Calu3 (cell line): Measurements from ENCODE around the gene SLC35F4. TPM values are rescaled to one million over a fixed set of nuclear protein-coding genes. Genes with fewer than 3 reads are reported as not detected.

ENCODE experiments used
- BruUV-seq: library from RNA; stranded (reverse); fragments of 400-500 nt; replicated peaks from 2 replicates; lab custom pipeline; 2021; lab: Mats Ljungman, UMichigan
- CTCF ChIA-PET: fragments of 300-600 bp; sonication (Branson Sonifier 250); formaldehyde crosslinking; loops from one replicate; lab custom pipeline; 2022; ENCODE audit warnings: antibody characterized with exemption; lab: Charles Lee
- DNase-seq: peaks from one replicate; pipeline ENCODE4 v3.0.0; 2022
- H3K27ac Mint-ChIP-seq: one replicate; pipeline ENCODE4 v1.8.0; 2022; ENCODE audit warnings: mixed read lengths; ENCODE audit not compliant: unreplicated experiment
- H3K27me3 Mint-ChIP-seq: one replicate; pipeline ENCODE4 v1.8.0; 2022; ENCODE audit warnings: mixed read lengths; ENCODE audit not compliant: unreplicated experiment
- H3K36me3 Mint-ChIP-seq: one replicate; pipeline ENCODE4 v1.8.0; 2022; ENCODE audit warnings: mild to moderate bottlenecking, moderate library complexity, mixed read lengths; ENCODE audit not compliant: insufficient read depth, unreplicated experiment
- H3K4me1 Mint-ChIP-seq: one replicate; pipeline ENCODE4 v1.8.0; 2022; ENCODE audit warnings: mild to moderate bottlenecking, low read depth, mixed read lengths; ENCODE audit not compliant: unreplicated experiment
- H3K4me3 Mint-ChIP-seq: one replicate; pipeline ENCODE4 v1.8.0; 2022; ENCODE audit warnings: mild to moderate bottlenecking, low read depth, moderate library complexity, mixed read lengths; ENCODE audit not compliant: unreplicated experiment
- H3K9me3 Mint-ChIP-seq: one replicate; pipeline ENCODE4 v1.8.0; 2022; ENCODE audit warnings: low read depth, mixed read lengths; ENCODE audit not compliant: unreplicated experiment
- intact Hi-C: fragments of 100-400 bp; cut with micrococcal nuclease; formaldehyde crosslinking; loops from one replicate; pipeline ENCODE4 v1.10.0; 2022; ENCODE audit not compliant: unreplicated experiment
- total RNA-seq: library from RNA; stranded (reverse); gene quantifications from 2 replicates; pipeline ENCODE4 v1.2.3, GENCODE V29; 2022
- TF ChIP-seq, protein P1 (sequence below): fragments of 200-600 bp; IDR thresholded peaks from one replicate; pipeline ENCODE4 v1.8.0; 2022; ENCODE audit warnings: antibody characterized with exemption; ENCODE audit not compliant: unreplicated experiment

SLC35F4 gene
- total RNA-seq, 1 experiment from 2014 or later: not detected

DNA sequence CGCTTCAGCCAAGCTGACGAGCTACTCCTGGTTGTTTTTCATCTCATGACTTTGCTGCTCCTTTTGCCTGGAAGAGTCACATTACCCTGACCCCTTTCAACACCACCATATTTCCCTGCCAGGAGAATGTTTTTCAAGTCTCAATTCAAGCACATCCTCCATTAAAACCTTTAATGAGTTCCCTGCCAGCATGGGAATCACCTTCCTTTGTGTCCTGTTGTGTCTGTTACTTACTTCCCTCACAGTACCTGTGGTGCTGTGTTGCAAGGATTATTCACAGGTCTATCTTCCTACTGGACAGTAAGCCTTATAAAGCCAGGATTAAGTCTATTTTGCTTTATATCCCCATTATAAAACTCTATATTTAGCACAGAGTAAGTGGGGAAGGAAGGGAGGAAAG, 13.6 kb upstream of the SLC35F4 start:
- TF ChIP-seq, protein P1, sequence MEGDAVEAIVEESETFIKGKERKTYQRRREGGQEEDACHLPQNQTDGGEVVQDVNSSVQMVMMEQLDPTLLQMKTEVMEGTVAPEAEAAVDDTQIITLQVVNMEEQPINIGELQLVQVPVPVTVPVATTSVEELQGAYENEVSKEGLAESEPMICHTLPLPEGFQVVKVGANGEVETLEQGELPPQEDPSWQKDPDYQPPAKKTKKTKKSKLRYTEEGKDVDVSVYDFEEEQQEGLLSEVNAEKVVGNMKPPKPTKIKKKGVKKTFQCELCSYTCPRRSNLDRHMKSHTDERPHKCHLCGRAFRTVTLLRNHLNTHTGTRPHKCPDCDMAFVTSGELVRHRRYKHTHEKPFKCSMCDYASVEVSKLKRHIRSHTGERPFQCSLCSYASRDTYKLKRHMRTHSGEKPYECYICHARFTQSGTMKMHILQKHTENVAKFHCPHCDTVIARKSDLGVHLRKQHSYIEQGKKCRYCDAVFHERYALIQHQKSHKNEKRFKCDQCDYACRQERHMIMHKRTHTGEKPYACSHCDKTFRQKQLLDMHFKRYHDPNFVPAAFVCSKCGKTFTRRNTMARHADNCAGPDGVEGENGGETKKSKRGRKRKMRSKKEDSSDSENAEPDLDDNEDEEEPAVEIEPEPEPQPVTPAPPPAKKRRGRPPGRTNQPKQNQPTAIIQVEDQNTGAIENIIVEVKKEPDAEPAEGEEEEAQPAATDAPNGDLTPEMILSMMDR: no peak
- CTCF ChIA-PET: no interaction called here
- DNase-seq: no peak
- intact Hi-C loops: no loop called here
- Mint-ChIP-seq H3K9me3 (peaks cover 6% of the 10 kb centered on the region), H3K36me3 (no peaks in the 10 kb centered on the region), H3K4me1 (no peaks in the 10 kb centered on the region), H3K27me3 (peaks cover 76% of the 10 kb centered on the region), H3K4me3 (no peak overlapping the region), H3K27ac (no peak overlapping the region)
- BruUV-seq: no TSS peak

DNA sequence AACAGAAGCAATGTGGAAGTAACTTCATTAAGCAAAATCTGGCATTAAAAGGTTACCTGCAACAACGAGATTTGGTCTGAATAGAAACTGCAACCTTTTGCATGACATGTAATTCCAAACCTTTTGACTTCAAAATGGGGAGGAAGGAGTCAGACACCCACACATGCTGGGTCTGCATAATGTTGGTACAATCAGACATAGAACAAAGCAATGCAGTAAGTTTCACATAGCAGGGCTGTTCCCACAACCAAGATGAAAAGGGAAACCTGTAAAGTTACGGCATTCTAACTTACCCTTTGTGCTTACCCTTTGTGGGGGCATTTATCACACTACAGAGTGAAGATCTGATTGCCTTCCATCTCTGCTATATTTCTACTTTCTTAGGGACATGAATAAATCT, 10.1 kb upstream of the SLC35F4 start:
- intact Hi-C loops: no loop called here
- Mint-ChIP-seq H3K9me3 (peaks cover 6% of the 10 kb centered on the region), H3K27ac (no peak overlapping the region), H3K36me3 (no peaks in the 10 kb centered on the region), H3K4me3 (no peak overlapping the region), H3K4me1 (no peaks in the 10 kb centered on the region), H3K27me3 (peaks cover 74% of the 10 kb centered on the region)
- TF ChIP-seq, protein P1: no peak
- BruUV-seq: no TSS peak
- no peak for DNase-seq
- CTCF ChIA-PET: interaction anchor here (0.7 kb wide), 1 partner anchor 259 kb away, joined by 4 read pairs; no protein-coding TSS in a partner anchor

DNA sequence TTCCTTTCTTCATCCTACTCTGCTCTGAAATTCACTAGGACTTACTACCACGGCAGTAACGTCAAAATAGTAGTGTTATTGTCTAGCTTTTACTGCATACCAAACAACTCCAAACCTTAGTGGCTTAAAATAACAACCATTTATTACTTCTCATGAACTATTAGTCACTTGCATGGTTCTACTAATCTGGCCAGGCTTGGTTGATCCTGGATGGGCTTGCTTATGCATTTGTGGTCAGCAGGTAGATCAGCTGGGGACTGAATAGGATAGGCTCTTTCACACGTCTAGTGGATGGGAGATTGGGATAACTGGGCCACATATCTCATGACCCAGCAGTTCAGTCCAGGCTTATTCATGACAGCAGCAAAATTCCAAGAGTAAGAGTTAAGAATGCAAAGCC, 9.4 kb upstream of the SLC35F4 start:
- CTCF ChIA-PET: no interaction called here
- DNase-seq: no peak

GRCh38 chr14:57871459-57872080, 5.7 kb upstream of the SLC35F4 start:
- TF ChIP-seq, protein P1: peak; percentile 59
- Mint-ChIP-seq H3K27me3 (peaks cover 30% of the 10 kb centered on the region), H3K36me3 (no peaks in the 10 kb centered on the region), H3K27ac (no peak overlapping the region), H3K4me1 (peaks cover 9% of the 10 kb centered on the region), H3K4me3 (no peak overlapping the region), H3K9me3 (no peaks in the 10 kb centered on the region)
- peak; percentile 57 for DNase-seq
- CTCF ChIA-PET: interaction anchor here (1.1 to 1.4 kb wide), 3 partner anchors 11 to 179 kb away, joined by 3 to 5 read pairs (median 5); no protein-coding TSS in a partner anchor
- no TSS peak for BruUV-seq
- intact Hi-C loops: loop anchor here (1.0 to 5.0 kb wide), 4 partner anchors 179 to 385 kb away; no protein-coding TSS in a partner anchor

More for the DNA sequence above, 9.4 kb upstream of the SLC35F4 start:
- Mint-ChIP-seq H3K4me1 (peaks cover 2% of the 10 kb centered on the region), H3K4me3 (no peak overlapping the region), H3K27ac (no peak overlapping the region), H3K27me3 (peaks cover 67% of the 10 kb centered on the region), H3K36me3 (no peaks in the 10 kb centered on the region), H3K9me3 (peaks cover 6% of the 10 kb centered on the region)
- intact Hi-C loops: no loop called here
- no TSS peak for BruUV-seq
- TF ChIP-seq, protein P1: no peak
